Measurements from ENCODE around the gene DYNLT3.

DYNLT3 gene

GRCh38 chrX:37846934-37847732 is at the start of gene DYNLT3:
DYNLT3 (minus strand) TSS chrX:37847571; CDS start chrX:37847510, 61 bp downstream.
- FAIRE-seq (no peak), DNase-seq (ENCODE audit: low spot score) (peak; percentile 71)

- no peak for FAIRE-seq
- no peak for DNase-seq (ENCODE audit: low spot score)
These were observed 49.1 kb upstream of the DYNLT3 start for GRCh38 chrX:37896511-37896890.

- DNase-seq (ENCODE audit: low spot score) (no peak), FAIRE-seq (no peak)
These were observed 48.6 kb upstream of the DYNLT3 start for GRCh38 chrX:37895795-37896510.

GRCh38 chrX:37894725-37895124 is 47.4 kb upstream of the DYNLT3 start:
- FAIRE-seq: no peak
- DNase-seq (ENCODE audit: low spot score): no peak

GRCh38 chrX:37888010-37888409 is 40.6 kb upstream of the DYNLT3 start:
- FAIRE-seq (no peak), DNase-seq (ENCODE audit: low spot score) (no peak)

GRCh38 chrX:37887347-37887746 is 40.0 kb upstream of the DYNLT3 start:
- FAIRE-seq (no peak), DNase-seq (ENCODE audit: low spot score) (no peak)

GRCh38 chrX:37883196-37883595 is 35.8 kb upstream of the DYNLT3 start:
- no peak for FAIRE-seq
- DNase-seq (ENCODE audit: low spot score): no peak

- DNase-seq (ENCODE audit: low spot score): no peak
- no peak for FAIRE-seq
These were observed 32.3 kb upstream of the DYNLT3 start for GRCh38 chrX:37879692-37880091.

GRCh38 chrX:37876716-37877115 is 29.3 kb upstream of the DYNLT3 start:
- no peak for DNase-seq (ENCODE audit: low spot score)

GRCh38 chrX:37875675-37876074 is 28.3 kb upstream of the DYNLT3 start:
- FAIRE-seq: no peak

More at GRCh38 chrX:37876716-37877115, 29.3 kb upstream of the DYNLT3 start:
- FAIRE-seq: no peak

GRCh38 chrX:37873220-37873619 is 25.8 kb upstream of the DYNLT3 start:
- no peak for FAIRE-seq
- DNase-seq (ENCODE audit: low spot score): no peak

More at GRCh38 chrX:37875675-37876074, 28.3 kb upstream of the DYNLT3 start:
- no peak for DNase-seq (ENCODE audit: low spot score)

- DNase-seq (ENCODE audit: low spot score) (no peak), FAIRE-seq (no peak)
These were observed 24.9 kb upstream of the DYNLT3 start for GRCh38 chrX:37872303-37872655.

GRCh38 chrX:37871626-37872302 is 24.4 kb upstream of the DYNLT3 start:
- FAIRE-seq: no peak
- DNase-seq (ENCODE audit: low spot score): peak; percentile 82

GRCh38 chrX:37867536-37868153 is 20.3 kb upstream of the DYNLT3 start:
- DNase-seq (ENCODE audit: low spot score): no peak
- FAIRE-seq: no peak

GRCh38 chrX:37863728-37864127 is 16.4 kb upstream of the DYNLT3 start:
- no peak for DNase-seq (ENCODE audit: low spot score)
- FAIRE-seq: no peak

- no peak for FAIRE-seq
These were observed 15.5 kb upstream of the DYNLT3 start for GRCh38 chrX:37862851-37863250.

GRCh38 chrX:37860721-37861120 is 13.3 kb upstream of the DYNLT3 start:
- DNase-seq (ENCODE audit: low spot score) (peak; percentile 30), FAIRE-seq (no peak)

More at GRCh38 chrX:37862851-37863250, 15.5 kb upstream of the DYNLT3 start:
- no peak for DNase-seq (ENCODE audit: low spot score)

GRCh38 chrX:37854748-37855147 is 7.4 kb upstream of the DYNLT3 start:
- no peak for DNase-seq (ENCODE audit: low spot score)
- FAIRE-seq: no peak

- DNase-seq (ENCODE audit: low spot score) (no peak), FAIRE-seq (no peak)
These were observed 6.8 kb upstream of the DYNLT3 start for GRCh38 chrX:37854148-37854547.

GRCh38 chrX:37847733-37848197 is 394 bp upstream of the DYNLT3 start:
- DNase-seq (ENCODE audit: low spot score) (no peak), FAIRE-seq (no peak)

GRCh38 chrX:37846558-37846933 is 825 bp downstream of the DYNLT3 start:
- FAIRE-seq (no peak), DNase-seq (ENCODE audit: low spot score) (no peak)

GRCh38 chrX:37846141-37846540 is 1.2 kb downstream of the DYNLT3 start:
- FAIRE-seq: no peak
- no peak for DNase-seq (ENCODE audit: low spot score)

Measured in urothelium cell line (cell line).